Measurements from ENCODE around the gene BCL6.

DNA sequence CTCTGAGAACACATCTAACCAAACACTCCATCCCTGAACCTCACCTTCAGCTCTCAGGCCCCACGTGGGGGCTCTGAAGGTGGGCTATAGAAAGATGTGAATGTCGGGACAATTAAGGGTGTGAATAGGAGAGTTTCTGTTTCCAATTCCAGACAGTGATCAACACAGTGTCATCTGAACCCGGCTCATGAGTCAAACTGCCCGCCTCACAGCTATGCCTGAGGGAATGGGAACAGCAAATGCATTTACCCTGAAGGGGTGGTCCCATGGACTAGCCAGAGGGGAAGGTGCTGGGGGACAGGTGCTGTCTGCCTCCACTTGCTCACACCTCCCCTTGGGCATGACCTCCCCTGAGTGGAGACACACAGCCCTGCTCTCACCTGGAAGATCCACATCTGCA, 49.2 kb downstream of the BCL6 start:
- TF ChIP-seq, protein P1, sequence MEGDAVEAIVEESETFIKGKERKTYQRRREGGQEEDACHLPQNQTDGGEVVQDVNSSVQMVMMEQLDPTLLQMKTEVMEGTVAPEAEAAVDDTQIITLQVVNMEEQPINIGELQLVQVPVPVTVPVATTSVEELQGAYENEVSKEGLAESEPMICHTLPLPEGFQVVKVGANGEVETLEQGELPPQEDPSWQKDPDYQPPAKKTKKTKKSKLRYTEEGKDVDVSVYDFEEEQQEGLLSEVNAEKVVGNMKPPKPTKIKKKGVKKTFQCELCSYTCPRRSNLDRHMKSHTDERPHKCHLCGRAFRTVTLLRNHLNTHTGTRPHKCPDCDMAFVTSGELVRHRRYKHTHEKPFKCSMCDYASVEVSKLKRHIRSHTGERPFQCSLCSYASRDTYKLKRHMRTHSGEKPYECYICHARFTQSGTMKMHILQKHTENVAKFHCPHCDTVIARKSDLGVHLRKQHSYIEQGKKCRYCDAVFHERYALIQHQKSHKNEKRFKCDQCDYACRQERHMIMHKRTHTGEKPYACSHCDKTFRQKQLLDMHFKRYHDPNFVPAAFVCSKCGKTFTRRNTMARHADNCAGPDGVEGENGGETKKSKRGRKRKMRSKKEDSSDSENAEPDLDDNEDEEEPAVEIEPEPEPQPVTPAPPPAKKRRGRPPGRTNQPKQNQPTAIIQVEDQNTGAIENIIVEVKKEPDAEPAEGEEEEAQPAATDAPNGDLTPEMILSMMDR (optimal IDR thresholded peaks at IDR 0.05 in 1 of 3, IDR thresholded peaks at IDR 0.05 in 1 of 3, conservative IDR thresholded peaks at IDR 0.05 in 1 of 3; ENCODE audit: extremely low read depth in 1 of 3, insufficient read depth in 2 of 3, low read length in 3 of 3): no peak
- TF ChIP-seq EZH2 (IDR thresholded peaks at IDR 0.05; ENCODE audit: low read length): no peak
